GM19099 (cell line): ENCODE measurements around the gene KLHL2.

ENCODE experiments used
- POLR2A ChIP-seq: IDR thresholded peaks from 3 replicates; pipeline ENCODE4 v1.6.1; 2011; ENCODE audit warnings: low read depth; ENCODE audit not compliant: insufficient read length; ENCODE audit errors: extremely low read depth

Gene KLHL2

DNA sequence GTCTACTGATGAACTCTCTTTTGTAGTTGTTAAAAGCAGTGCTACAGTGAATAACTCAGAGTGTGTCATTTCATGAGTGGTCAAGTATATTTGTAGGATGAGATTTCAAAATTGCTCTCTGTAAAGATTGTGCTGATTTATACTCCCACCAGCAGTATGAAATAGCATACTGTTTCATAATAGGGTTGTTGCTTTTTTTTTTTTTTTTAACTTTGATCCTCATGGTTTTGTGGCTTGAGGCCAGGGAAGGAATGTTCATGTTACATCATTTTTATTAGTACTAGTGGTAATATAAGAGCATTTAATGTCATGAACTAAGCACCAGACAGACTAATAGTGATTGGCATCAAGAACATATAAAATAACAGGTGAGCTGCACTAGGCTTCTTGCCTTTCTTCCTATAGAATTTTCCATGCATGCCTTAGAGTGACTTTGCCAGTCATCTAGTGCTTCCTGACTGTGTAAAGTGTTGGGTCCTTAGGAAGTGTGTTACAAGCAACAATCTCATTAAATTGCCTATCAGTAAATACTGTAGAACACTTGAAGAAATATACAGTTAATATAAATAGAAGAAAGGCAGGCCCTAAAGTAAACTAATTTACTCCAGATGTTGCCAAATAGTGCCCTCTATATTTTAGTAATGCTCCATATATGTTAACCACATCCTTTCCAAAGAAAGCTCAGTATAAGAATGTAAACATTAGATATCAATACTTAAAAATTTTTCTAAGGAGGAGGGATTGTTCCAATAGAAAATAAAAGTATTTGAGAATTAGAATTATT is 81.5 kb downstream of the KLHL2 start:
- TF ChIP-seq POLR2A: no peak

DNA sequence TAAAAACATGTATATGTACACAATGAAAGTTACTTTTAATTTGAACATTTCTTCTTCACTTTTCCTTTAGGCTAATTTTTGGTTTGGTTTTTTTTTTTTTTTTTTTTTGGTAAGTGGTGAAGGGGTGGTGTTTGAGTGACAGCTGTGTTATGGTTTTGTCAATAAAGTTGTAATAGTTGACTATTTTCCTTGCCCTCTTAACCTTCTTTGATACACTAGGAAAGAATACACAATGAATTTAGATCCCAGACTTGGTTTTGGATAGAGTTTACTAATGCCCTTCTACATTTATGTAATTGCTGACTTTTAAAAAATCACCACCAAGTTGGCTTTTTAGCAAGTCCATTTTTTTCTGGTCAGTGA is 82.0 kb downstream of the KLHL2 start:
- TF ChIP-seq POLR2A: no peak

DNA sequence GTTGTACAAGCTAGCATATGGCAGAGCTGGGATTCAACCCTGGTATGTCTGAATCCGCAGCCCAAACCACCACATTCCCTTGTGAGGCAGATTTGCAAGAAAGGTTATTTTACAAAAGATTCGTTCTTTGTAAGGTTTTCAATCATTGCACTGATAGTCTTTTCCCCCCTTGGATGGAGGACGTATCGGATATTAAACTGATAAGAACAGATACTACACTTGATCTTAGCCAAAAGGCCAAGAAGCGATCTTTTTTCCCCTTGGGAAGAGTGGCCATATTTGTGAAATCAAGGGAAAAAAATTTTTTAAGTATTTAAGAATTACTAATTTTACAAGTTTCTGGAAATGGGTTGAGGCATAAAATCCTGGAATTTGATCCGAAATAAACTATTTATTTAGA is 85.7 kb downstream of the KLHL2 start:
- no peak for TF ChIP-seq POLR2A

DNA sequence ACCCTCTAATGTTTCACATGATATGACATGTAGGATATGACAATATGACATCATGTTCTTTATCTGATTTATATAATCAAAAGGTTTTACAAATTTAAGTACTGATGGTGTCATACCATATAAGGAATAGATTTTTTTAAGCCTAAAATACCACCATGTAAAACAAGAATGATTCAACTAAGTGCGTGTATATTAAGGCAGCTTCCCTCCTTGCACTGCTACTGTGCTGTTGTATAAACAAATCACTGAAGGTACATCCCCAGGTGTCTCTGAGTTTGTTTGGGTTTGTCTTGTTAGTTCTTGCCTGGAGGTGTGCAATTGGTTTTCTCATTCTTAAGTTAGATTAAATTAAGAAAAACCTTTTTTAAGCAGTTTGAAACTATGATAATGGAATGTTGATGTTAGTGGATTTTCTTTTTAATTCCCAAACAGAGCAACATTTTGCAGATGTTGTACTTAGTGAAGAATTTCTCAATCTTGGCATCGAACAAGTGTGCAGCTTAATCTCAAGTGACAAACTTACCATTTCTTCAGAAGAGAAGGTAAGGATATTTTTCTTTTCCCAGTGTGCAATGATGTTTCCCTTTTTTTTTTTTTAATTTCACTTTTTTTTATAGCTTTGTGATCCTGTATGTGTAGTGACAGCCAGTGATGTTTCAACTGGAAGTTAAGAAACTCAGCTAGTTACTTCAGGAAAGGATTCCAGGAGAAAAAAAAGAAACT is 86.7 kb downstream of the KLHL2 start:
- TF ChIP-seq POLR2A: no peak

DNA sequence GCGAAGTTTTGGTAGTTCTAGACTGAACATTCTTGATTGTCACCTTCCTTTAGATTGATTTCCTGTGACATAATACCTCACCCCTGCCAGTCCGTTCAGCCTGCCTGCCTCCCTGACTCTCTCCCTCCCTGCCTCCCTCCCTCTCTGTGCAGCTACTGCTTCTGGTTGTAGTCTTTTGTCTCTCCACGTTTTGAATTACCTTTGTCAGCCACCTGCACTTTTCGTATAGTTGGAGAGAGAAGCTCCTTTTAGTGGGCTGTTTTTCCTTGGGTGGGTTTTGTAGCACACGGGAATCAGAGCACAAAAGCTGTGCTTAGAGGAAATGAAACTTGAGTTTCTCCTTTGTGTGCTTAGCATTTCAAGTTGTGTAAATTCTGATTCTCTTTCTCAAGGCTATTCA is 87.5 kb downstream of the KLHL2 start:
- no peak for TF ChIP-seq POLR2A

DNA sequence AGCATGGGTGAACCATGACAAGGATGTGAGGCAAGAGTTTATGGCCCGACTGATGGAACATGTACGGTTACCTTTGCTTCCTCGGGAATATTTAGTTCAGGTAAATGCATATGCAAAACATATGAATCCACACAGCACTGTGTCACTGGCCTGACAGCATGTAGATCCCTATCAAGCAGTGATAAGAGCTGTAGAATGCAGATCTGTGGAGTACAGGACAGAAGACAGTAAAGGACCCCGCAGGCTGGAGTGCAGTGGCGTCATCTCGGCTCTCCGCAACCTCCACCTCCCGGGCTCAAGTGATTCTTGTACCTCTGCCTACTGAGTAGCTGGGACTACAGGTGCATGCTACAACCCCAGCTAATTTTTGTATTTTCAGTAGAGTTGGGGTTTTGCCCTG is 90.3 kb downstream of the KLHL2 start:
- TF ChIP-seq POLR2A: no peak

DNA sequence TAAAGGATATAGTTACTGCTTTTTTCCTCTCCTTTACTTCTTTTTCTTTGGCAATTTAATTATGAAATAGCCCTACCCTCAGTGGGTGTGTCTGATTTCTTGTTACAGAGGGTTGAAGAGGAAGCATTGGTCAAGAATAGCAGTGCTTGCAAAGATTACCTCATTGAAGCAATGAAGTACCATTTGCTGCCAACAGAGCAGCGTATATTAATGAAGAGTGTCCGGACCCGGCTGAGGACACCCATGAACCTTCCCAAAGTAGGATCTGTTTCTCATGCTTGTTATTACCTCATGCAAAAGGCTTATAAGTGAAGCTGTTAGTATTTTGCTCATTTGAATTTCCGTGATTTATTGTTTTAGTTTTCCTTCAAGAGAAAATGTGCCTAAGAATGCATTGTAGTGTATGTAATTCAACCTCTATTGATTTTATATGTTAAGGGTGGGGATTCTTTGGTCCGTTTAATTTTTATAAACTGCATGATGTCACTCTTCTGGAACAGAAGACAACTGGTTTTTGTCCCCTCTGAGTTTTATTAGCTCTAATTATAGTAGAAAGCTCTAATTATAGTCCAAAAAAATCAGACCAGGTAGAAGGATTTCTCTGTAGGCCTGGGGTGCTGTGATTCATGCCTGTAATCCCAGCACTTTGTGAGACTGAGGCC is 92.2 kb downstream of the KLHL2 start:
- TF ChIP-seq POLR2A: no peak

DNA sequence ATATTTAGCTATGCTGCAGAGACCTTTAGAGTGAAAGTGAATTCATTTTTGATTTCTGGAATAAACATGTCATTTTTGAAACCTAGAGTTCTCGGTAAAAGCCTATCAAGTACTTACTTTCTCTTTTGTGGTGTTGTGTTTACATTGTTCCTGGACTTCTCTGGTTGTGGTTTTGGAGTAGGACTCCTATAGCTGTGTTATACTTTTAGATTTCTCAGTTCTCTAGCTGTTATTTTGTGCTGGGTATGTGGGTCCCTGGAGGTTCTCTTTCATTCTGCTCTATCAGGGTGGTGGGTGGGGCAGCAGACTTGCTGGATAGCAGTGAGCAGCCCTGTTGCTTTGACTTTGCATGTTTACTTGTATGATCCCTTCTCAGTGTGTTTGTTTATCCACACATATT is 94.5 kb downstream of the KLHL2 start:
- no peak for TF ChIP-seq POLR2A

DNA sequence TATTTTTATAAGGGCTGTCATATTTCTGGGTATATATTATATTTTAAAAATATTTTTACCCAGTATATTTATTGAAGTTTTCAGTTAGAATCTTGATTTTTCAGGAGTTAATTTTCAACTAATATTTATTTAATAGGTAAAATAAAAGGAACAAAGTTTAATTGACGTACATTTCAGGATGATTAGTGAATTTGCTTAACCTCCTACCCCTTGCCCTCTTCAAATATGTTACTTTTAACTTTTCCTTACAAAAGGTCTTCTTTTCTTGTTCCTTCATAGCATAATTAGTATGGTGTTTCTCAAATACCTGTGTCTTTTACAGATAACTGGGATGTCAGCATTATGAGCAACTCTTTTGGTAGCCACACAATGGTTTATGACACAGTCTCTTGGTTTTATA is 95.3 kb downstream of the KLHL2 start:
- TF ChIP-seq POLR2A: no peak

DNA sequence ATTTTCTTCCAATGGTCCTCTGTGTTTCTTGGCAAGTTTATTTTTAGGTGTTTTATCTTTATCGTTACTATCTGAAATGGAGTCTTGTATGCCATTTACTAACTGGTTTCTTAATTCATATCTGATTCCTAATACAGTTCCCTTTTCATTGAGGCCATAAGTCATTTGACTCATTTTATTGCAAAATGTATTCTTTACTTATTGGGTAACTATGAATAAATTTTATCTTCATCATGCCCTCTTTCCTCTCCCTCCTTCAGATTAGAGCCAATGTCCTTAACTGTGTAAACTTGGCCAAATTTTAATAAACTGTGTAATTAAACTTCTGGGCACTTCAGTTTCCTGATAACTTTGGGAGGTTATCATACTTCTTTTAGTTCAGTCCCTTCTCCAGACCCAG is 100.8 kb downstream of the KLHL2 start:
- no peak for TF ChIP-seq POLR2A

DNA sequence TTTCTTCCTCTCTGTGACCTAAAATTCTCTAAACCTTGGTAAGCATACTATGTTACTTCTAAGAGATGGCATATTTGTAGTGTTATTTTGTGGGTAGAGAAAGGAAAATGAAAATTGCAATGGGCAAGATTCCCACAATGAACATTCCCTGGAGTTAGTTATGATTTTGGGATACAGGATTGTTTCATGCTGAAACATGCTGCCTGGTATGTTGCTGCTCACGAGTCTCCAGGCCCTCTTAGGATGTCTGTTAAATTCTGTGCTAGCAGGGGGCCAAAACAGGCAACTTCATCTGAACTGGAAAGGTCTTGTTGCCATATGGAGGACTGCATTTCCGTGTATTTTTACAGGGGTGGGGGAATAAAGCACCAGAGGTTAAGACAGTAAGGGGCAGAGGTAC is 101.2 kb downstream of the KLHL2 start:
- TF ChIP-seq POLR2A: no peak

DNA sequence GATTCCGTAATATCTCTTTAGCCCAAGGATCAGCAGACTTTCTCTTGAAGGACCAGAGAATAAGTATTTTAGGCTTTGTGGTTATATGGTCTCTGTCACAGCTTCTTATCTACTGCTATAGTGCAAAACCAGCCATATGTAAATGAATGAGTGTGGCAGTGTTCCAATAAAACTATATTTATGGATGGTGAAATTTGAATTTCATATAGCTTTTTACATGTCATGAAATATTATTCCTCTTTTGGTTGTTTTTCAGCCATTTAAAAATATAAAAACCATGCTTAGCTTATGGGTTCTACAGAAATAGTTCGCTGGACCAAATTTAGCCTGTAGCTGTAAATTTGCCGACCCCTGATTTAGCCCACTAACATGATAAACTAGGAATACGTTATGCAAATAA is 102.1 kb downstream of the KLHL2 start:
- no peak for TF ChIP-seq POLR2A

DNA sequence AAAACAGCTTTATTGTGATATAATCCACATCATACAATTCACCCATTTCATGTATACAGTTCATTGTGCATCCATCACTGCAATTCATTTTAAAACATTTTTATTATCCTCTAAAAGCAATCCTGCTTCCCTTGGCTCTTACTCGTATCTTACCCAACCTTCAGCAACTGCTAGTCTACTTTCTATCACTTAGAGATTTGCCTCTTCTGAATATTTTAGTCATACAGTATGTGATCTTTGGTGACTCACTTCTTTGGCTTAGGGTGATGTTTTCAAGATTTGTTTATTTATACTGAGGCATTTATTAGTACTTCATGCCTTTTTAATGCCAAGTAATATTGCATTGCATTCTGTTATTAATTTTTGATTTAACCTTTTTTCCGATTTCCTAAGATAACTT is 105.1 kb downstream of the KLHL2 start:
- no peak for TF ChIP-seq POLR2A

DNA sequence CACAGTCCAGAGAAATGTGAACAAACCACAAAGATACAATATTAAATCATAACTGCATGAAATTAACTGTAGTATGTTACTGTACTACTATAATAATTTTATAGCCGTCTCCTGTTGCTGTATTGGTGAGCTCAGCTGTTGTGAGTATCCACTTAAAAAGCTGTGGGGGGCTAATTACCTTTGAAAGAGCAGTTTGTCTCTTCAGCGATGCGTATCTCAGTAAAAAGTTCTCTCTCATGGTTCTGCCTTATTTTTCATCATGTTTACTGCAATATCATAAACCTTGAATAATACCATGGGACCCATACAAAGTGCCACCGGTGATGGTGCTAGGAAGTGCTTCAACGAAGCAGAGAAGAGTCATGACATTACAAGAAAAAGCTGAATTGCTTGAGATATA is 111.7 kb downstream of the KLHL2 start:
- TF ChIP-seq POLR2A: no peak

DNA sequence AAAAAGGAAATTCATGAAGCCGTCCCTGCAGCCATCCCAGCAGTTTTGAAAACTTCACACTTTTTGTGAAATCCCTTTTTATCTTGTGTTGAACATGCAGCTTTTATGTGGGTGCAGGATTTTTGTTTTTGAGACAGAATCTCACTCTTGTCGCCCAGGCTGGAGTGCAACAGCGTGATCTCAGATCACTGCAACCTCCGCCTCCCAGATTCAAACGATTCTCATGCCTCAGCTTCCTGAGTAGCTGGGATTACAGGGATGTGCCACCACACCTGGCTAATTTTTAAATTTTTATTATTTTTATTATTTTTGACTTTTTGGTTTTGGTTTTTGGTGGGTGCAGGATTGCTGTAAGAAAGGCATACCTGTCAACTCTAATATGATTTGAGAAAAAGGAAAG is 112.1 kb downstream of the KLHL2 start:
- no peak for TF ChIP-seq POLR2A

DNA sequence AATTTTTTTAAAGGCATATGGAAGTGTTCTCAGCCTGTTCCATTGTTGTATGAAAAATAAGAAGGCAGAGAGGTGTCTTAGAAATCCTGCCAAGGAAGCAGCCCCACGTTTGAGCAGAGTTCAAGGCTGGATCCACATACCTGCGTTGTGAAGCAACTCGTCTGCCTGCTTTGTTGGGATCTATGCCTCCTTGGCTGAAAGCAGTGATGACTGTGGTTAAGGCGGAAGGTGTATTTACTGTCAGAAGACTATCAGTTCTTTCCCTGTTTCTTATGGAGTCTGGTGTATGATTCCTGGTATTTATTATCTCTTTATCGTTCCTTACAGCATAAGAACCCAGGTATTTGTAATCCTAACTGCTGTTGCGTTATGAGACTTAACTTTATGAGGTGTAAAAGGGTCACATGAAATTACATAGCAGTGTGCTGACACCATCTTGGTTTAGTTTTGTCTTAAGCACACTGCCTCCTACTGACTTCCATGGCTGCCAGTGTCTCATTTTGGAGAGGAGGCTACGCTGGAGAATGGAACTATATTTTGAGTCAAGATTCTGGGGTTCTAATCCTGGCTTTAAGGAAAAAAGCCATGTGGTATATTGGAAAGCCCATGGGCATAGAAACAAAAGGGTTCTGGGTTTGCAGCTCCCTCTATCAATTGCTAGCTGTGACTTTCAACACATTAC is 117.0 kb downstream of the KLHL2 start:
- no peak for TF ChIP-seq POLR2A

DNA sequence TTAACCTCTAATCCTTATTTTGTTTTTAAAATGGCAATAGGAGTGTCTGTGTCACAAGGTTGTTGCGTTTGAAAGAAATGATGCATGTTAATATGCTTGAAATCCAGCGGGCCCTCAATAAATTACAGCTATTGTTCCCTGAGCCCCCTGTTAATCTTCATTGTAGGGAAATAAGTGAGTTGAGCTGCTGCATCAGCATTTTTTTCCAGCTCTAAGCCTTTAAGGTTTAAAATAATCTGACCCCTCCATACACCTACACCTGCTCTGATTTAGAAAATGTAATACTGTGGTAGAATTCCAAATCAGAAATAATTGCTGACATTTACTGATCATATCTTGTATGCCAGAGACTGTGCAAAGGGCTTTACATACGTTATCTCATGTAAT is 117.5 kb downstream of the KLHL2 start:
- TF ChIP-seq POLR2A: no peak
